Left renal pelvis (tissue), 4 donors: ENCODE measurements around the gene CORO2A. TPM values are rescaled to one million over a fixed set of nuclear protein-coding genes. Genes with fewer than 3 reads are reported as not detected.
"Not testable (repeated sequence)": the region's sequence is repeated elsewhere in the genome, so short reads cannot be mapped to it uniquely, and the experiment has no call there.

ENCODE experiments used
- DNase-seq, 4 donors: peaks; one replicate each; pipeline ENCODE4 v3.0.0-alpha.2; 2013; ENCODE audit warnings: low read depth in 4 of 4, low spot score in 3 of 4
- polyA plus RNA-seq, 4 donors: library from polyadenylated mRNA; unstranded; fragments of 120-200 nt; gene quantifications; one replicate each; pipeline ENCODE4 v1.2.1, GENCODE V29; 2013; ENCODE audit not compliant: insufficient read length in 4 of 4

CORO2A gene
- polyA plus RNA-seq, 4 donors, result 0.23 to 3.3 (median 2.5) TPM

GRCh38 chr9:98146101-98146991 lies 46.1 kb downstream of the CORO2A start:
- DNase-seq, result peak in 3 of 4 donors; percentile 12 to 29 (median 24)

GRCh38 chr9:98144631-98145030 lies 47.8 kb downstream of the CORO2A start:
- DNase-seq, result no peak

GRCh38 chr9:98144076-98144475 lies 48.4 kb downstream of the CORO2A start:
- no peak for DNase-seq

- no peak for DNase-seq
Observed at GRCh38 chr9:98142925-98143481, 49.4 kb downstream of the CORO2A start.

- DNase-seq, result no peak
Observed at GRCh38 chr9:98142182-98142907, 50.1 kb downstream of the CORO2A start.

GRCh38 chr9:98140503-98140902 lies 51.9 kb downstream of the CORO2A start:
- no peak for DNase-seq

- no peak for DNase-seq
Observed at GRCh38 chr9:98136489-98136888, 55.9 kb downstream of the CORO2A start.

GRCh38 chr9:98135938-98136337 lies 56.5 kb downstream of the CORO2A start:
- no peak for DNase-seq

- DNase-seq, result no peak
Observed at GRCh38 chr9:98135558-98135934, 56.9 kb downstream of the CORO2A start.

GRCh38 chr9:98134702-98135557 lies 57.5 kb downstream of the CORO2A start:
- DNase-seq, result no peak

- DNase-seq, result no peak
Observed at GRCh38 chr9:98132806-98133631, 59.4 kb downstream of the CORO2A start.

GRCh38 chr9:98132158-98132557 lies 60.3 kb downstream of the CORO2A start:
- no peak for DNase-seq

GRCh38 chr9:98130576-98131228 lies 61.7 kb downstream of the CORO2A start:
- no peak for DNase-seq

GRCh38 chr9:98130060-98130459 lies 62.4 kb downstream of the CORO2A start:
- DNase-seq, result not testable (repeated sequence)

GRCh38 chr9:98129451-98129881 lies 63.0 kb downstream of the CORO2A start:
- DNase-seq, result no peak

GRCh38 chr9:98128316-98128715 lies 64.1 kb downstream of the CORO2A start:
- no peak for DNase-seq

- no peak for DNase-seq
Observed at GRCh38 chr9:98127226-98127625, 65.2 kb downstream of the CORO2A start.

GRCh38 chr9:98124637-98125426 lies 67.6 kb downstream of the CORO2A start:
- no peak for DNase-seq
